GM21529 (cell line): ENCODE results near the gene SMARCAD1.
A peak's percentile ranks its signal among the peaks of the same experiment; 100 is the strongest.

Experiments used
- ATAC-seq: cut with Tn5 transposase; IDR thresholded peaks from one replicate; pipeline ENCODE4 v1.9.1; 2021; ENCODE audit not compliant: unreplicated experiment

Gene SMARCAD1

GRCh38 chr4:94207469-94208224 lies at the start of gene SMARCAD1:
SMARCAD1 (plus strand) TSS chr4:94207865; CDS start chr4:94208395, 530 bp downstream.
- peak; percentile 95 for ATAC-seq

- ATAC-seq = no peak
Observed at GRCh38 chr4:94158883-94159282, 48.8 kb upstream of the SMARCAD1 start.

GRCh38 chr4:94159790-94160189 lies 47.9 kb upstream of the SMARCAD1 start:
- ATAC-seq = no peak

- no peak for ATAC-seq
Observed at GRCh38 chr4:94160774-94161173, 46.9 kb upstream of the SMARCAD1 start.

- ATAC-seq = no peak
Observed at GRCh38 chr4:94165256-94165655, 42.4 kb upstream of the SMARCAD1 start.

GRCh38 chr4:94168321-94168720 lies 39.3 kb upstream of the SMARCAD1 start:
- ATAC-seq = no peak

- ATAC-seq = no peak
Observed at GRCh38 chr4:94169803-94170372, 37.8 kb upstream of the SMARCAD1 start.

GRCh38 chr4:94171616-94172015 lies 36.0 kb upstream of the SMARCAD1 start:
- no peak for ATAC-seq

GRCh38 chr4:94175553-94176261 lies 32.0 kb upstream of the SMARCAD1 start:
- ATAC-seq = no peak

GRCh38 chr4:94177822-94178221 lies 29.8 kb upstream of the SMARCAD1 start:
- ATAC-seq = no peak

- no peak for ATAC-seq
Observed at GRCh38 chr4:94181815-94182214, 25.9 kb upstream of the SMARCAD1 start.

GRCh38 chr4:94202769-94203168 lies 4.9 kb upstream of the SMARCAD1 start:
- no peak for ATAC-seq

- no peak for ATAC-seq
Observed at GRCh38 chr4:94208266-94208665, 601 bp downstream of the SMARCAD1 start.

GRCh38 chr4:94208918-94209317 lies 1.3 kb downstream of the SMARCAD1 start:
- ATAC-seq = no peak

GRCh38 chr4:94211861-94212260 lies 4.2 kb downstream of the SMARCAD1 start:
- ATAC-seq = no peak

GRCh38 chr4:94214703-94215319 lies 7.1 kb downstream of the SMARCAD1 start:
- ATAC-seq = no peak

GRCh38 chr4:94216394-94216793 lies 8.7 kb downstream of the SMARCAD1 start:
- no peak for ATAC-seq

GRCh38 chr4:94219402-94219801 lies 11.7 kb downstream of the SMARCAD1 start:
- no peak for ATAC-seq

GRCh38 chr4:94221916-94222315 lies 14.3 kb downstream of the SMARCAD1 start:
- ATAC-seq = no peak

GRCh38 chr4:94225449-94225848 lies 17.8 kb downstream of the SMARCAD1 start:
- ATAC-seq = no peak

GRCh38 chr4:94226763-94227162 lies 19.1 kb downstream of the SMARCAD1 start:
- no peak for ATAC-seq
